IMR-90 (cell line): ENCODE measurements around the gene LILRA1. TPM values are rescaled to one million over a fixed set of nuclear protein-coding genes. Genes with fewer than 3 reads are reported as not detected.

Experiments
- ATAC-seq: fragments of 200-7000 bp; cut with Tn5 transposase; 2 replicates; pipeline ENCODE4 v1.9.1; 2020; ENCODE audit warnings: low read depth, mild to moderate bottlenecking, moderate library complexity
- BruUV-seq: library from RNA; stranded (reverse); fragments of 400-500 nt; replicated peaks from 2 replicates; lab custom pipeline; 2021; lab: Mats Ljungman, UMichigan
- CTCF ChIA-PET: fragments of 300-600 bp; formaldehyde crosslinking; extraction: SDS; loops from one replicate; lab custom pipeline; 2021; ENCODE audit warnings: antibody characterized with exemption; lab: Yijun Ruan, JAX
- POLR2A ChIA-PET: fragments of 300-600 bp; sonication (Branson Sonifier 250); formaldehyde crosslinking; loops from one replicate; lab custom pipeline; 2022; ENCODE audit warnings: antibody characterized with exemption; ENCODE audit not compliant: unreplicated experiment; lab: Charles Lee
- DNase-seq: peaks from one replicate; pipeline ENCODE4 v3.0.0; 2013
- H2AFZ ChIP-seq: replicated peaks from 2 replicates; pipeline ENCODE3; 2013; ENCODE audit warnings: low read length, mild to moderate bottlenecking; ENCODE audit not compliant: poor library complexity
- H2AK5ac ChIP-seq: 2 replicates; pipeline ENCODE4 v1.6.1; 2013; ENCODE audit warnings: low read depth, low read length, inconsistent platforms
- H2AK9ac ChIP-seq: replicated peaks from 2 replicates; pipeline ENCODE3; 2013; ENCODE audit warnings: mild to moderate bottlenecking, low read depth, low read length, moderate library complexity; ENCODE audit not compliant: poor library complexity
- H2BK120ac ChIP-seq: 2 replicates; pipeline ENCODE4 v1.6.1; 2013; ENCODE audit warnings: low read depth, low read length, inconsistent platforms
- H2BK15ac ChIP-seq: 3 replicates; pipeline ENCODE4 v1.6.1; 2013; ENCODE audit warnings: low read depth, low read length, inconsistent platforms
- H2BK20ac ChIP-seq: 2 replicates; pipeline ENCODE4 v1.6.1; 2013; ENCODE audit warnings: low read depth, mild to moderate bottlenecking, inconsistent platforms, low read length, moderate library complexity
- H2BK5ac ChIP-seq: 2 replicates; pipeline ENCODE4 v1.6.1; 2013; ENCODE audit warnings: mild to moderate bottlenecking, low read depth, low read length, inconsistent platforms; ENCODE audit not compliant: poor library complexity, severe bottlenecking
- H3K14ac ChIP-seq: replicated peaks from 2 replicates; pipeline ENCODE4 v1.6.1; 2013; ENCODE audit warnings: low read depth, low read length, inconsistent platforms
- H3K18ac ChIP-seq: 2 replicates; pipeline ENCODE4 v1.6.1; 2013; ENCODE audit warnings: low read depth, low read length, control low read depth
- H3K23ac ChIP-seq: 2 replicates; pipeline ENCODE4 v1.6.1; 2013; ENCODE audit warnings: low read depth, low read length, inconsistent platforms
- H3K27ac ChIP-seq: 2 replicates; pipeline ENCODE4 v1.5.1; 2013; ENCODE audit warnings: mild to moderate bottlenecking, control low read depth, low read length; ENCODE audit not compliant: insufficient read depth
- H3K27me3 ChIP-seq: 2 replicates; pipeline ENCODE4 v1.6.1; 2013; ENCODE audit warnings: low read length; ENCODE audit not compliant: control insufficient read depth, insufficient read depth
- H3K36me3 ChIP-seq: 2 replicates; pipeline ENCODE4 v1.6.1; 2013; ENCODE audit warnings: low read length, mixed read lengths; ENCODE audit not compliant: control insufficient read depth, insufficient read depth
- H3K4ac ChIP-seq: 2 replicates; pipeline ENCODE4 v1.6.1; 2013; ENCODE audit warnings: low read depth, low read length, inconsistent platforms
- H3K4me1 ChIP-seq: 2 replicates; pipeline ENCODE4 v1.6.1; 2013; ENCODE audit warnings: low read length, mixed read lengths; ENCODE audit not compliant: control insufficient read depth, insufficient read depth
- H3K4me2 ChIP-seq: 2 replicates; pipeline ENCODE4 v1.6.1; 2013; ENCODE audit warnings: low read depth, mild to moderate bottlenecking, control low read depth, low read length, moderate library complexity
- H3K4me3 ChIP-seq: 2 replicates; pipeline ENCODE4 v1.5.1; 2013; ENCODE audit warnings: low read depth, mild to moderate bottlenecking, control low read depth, low read length, moderate library complexity; ENCODE audit not compliant: insufficient read depth
- H3K56ac ChIP-seq: 2 replicates; pipeline ENCODE4 v1.6.1; 2013; ENCODE audit warnings: low read length, inconsistent platforms; ENCODE audit not compliant: insufficient read depth; ENCODE audit errors: extremely low read depth
- H3K79me1 ChIP-seq, 2 experiments: 2 replicates each; pipeline ENCODE4 v1.6.1; 2013; ENCODE audit warnings: low read length in 2 of 2, inconsistent platforms in 1 of 2, low read depth in 1 of 2
- H3K9ac ChIP-seq: 2 replicates; pipeline ENCODE4 v1.6.1; 2013; ENCODE audit warnings: low read depth, low read length, control low read depth
- H3K9me1 ChIP-seq: 2 replicates; pipeline ENCODE4 v1.6.1; 2013; ENCODE audit warnings: low read length, inconsistent platforms; ENCODE audit not compliant: insufficient read depth
- H3K9me3 ChIP-seq: 2 replicates; pipeline ENCODE4 v1.6.1; 2013; ENCODE audit warnings: low read length; ENCODE audit not compliant: control insufficient read depth, insufficient read depth
- H4K20me1 ChIP-seq: 2 replicates; pipeline ENCODE4 v1.6.1; 2013; ENCODE audit warnings: low read length, inconsistent platforms; ENCODE audit not compliant: insufficient read depth
- H4K5ac ChIP-seq: 2 replicates; pipeline ENCODE4 v1.6.1; 2013; ENCODE audit warnings: mild to moderate bottlenecking, low read depth, low read length, control low read depth
- H4K8ac ChIP-seq, 2 experiments: 2 replicates each; pipeline ENCODE4 v1.6.1; 2013; ENCODE audit warnings: low read depth in 2 of 2, low read length in 2 of 2, control low read depth in 1 of 2, inconsistent platforms in 1 of 2
- H4K91ac ChIP-seq: 2 replicates; pipeline ENCODE4 v1.6.1; 2013; ENCODE audit warnings: low read depth, low read length, inconsistent platforms; ENCODE audit not compliant: insufficient read depth
- CEBPB ChIP-seq: IDR thresholded peaks from 2 replicates; pipeline ENCODE4 v1.6.1; 2012; ENCODE audit warnings: low read depth, low read length, improper control_type of control experiment
- CHD1 ChIP-seq: IDR thresholded peaks from 2 replicates; pipeline ENCODE4 v1.6.1; 2012; ENCODE audit warnings: low read depth, low read length, improper control_type of control experiment
- FOS ChIP-seq: fragments of 150-350 bp; IDR thresholded peaks from 2 replicates; pipeline ENCODE4 v1.6.1; 2016; ENCODE audit warnings: low read depth, low read length
- MXI1 ChIP-seq: IDR thresholded peaks from 2 replicates; pipeline ENCODE4 v1.6.1; 2012; ENCODE audit warnings: low read depth, mild to moderate bottlenecking, low read length, moderate library complexity, borderline replicate concordance
- SMC3 ChIP-seq: fragments of 150-350 bp; IDR thresholded peaks from 2 replicates; pipeline ENCODE4 v1.6.1; 2016; ENCODE audit warnings: low read depth, mild to moderate bottlenecking, antibody characterized with exemption, low read length, moderate library complexity
- whole genome bisulfite sequencing, 2 experiments: methylation state at CpG; one replicate each; pipeline versions ENCODE4 v1.1.5 to v1.1.7; 2013; ENCODE audit warnings: missing lambda C conversion rate in 2 of 2; ENCODE audit not compliant: insufficient read length in 1 of 2; ENCODE audit errors: extremely low coverage in 2 of 2; 5-methylcytosine and 5-hydroxymethylcytosine counted together
- dilution Hi-C: fragments of 300-500 bp; cut with HindIII; formaldehyde crosslinking; loops from one replicate; pipeline ENCODE4 v1.14.3; 2018; ENCODE audit warnings: low sequenced_read_pairs; ENCODE audit not compliant: unreplicated experiment
- in situ Hi-C: fragments of 300-500 bp; cut with MboI; formaldehyde crosslinking; loops from 3 replicates; pipeline ENCODE4 v1.14.3; 2019; ENCODE audit warnings: low sequenced_read_pairs, inconsistent platforms, mixed read lengths
- intact Hi-C: fragments of 100-400 bp; cut with micrococcal nuclease; formaldehyde crosslinking; loops from 2 replicates; pipeline ENCODE4 v1.10.0; 2022
- polyA plus RNA-seq, 3 experiments: library from polyadenylated mRNA; depleted of rRNA; stranded (reverse); fragments of >200 nt; gene quantifications; 2 replicates each; pipeline ENCODE4 v1.2.3, GENCODE V29; 2012; ENCODE audit warnings: low replicate concordance in 1 of 3
- total RNA-seq: library from RNA; depleted of rRNA; stranded (reverse); fragments of >200 nt; gene quantifications from 2 replicates; pipeline ENCODE4 v1.2.3, GENCODE V29; 2012
- TF ChIP-seq, protein P1 (sequence below): fragments of 150-350 bp; IDR thresholded peaks from 2 replicates; pipeline ENCODE4 v1.6.1; 2017; ENCODE audit warnings: mild to moderate bottlenecking, antibody characterized with exemption, low read length, low read depth

Gene LILRA1
- total and polyA plus RNA-seq, 2 of the 4 experiments (the other 2 are of a cell fraction), result not detected

DNA sequence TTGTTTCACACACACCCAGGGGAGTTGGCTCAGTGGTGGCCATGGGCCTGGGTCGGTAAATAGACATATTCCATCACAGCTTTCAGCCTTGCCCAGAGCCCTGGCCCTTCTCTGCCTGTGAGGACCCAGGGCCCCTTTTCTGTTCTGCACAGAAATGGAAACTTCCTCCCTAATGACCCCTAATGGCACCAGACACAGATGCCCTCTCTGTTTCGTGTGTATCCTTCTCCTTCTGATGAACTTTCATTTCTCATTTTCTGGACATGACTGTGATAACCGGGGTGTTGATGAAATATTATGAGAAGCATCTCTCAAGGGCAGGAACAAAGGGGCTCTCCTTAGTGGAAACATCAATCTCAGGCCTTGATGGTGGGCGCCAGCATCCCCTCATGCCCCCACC is 12.8 kb downstream of the LILRA1 start:
- no peaks in the 10 kb centered on the region for H4K20me1 ChIP-seq
- WGBS, 2 experiments, result 20% methylated on average over 1 of the region's 4 CpGs; no CpG with 5 or more reads in 1 of the 2 experiments
- no peak overlapping the region for H3K56ac ChIP-seq
- in situ Hi-C loops, result no loop called here
- no peak overlapping the region for H2AFZ ChIP-seq
- no peak overlapping the region for H4K5ac ChIP-seq
- no peak overlapping the region for H2BK15ac ChIP-seq
- ChIA-PET CTCF (no interaction called here), POLR2A (no interaction called here)
- H3K9ac ChIP-seq, result no peak overlapping the region
- H3K9me3 ChIP-seq, result peaks cover 28% of the 10 kb centered on the region
- intact Hi-C loops, result no loop called here
- ATAC-seq (no peak), DNase-seq (no peak)
- no peak for TF ChIP-seq CHD1
- TF ChIP-seq MXI1, result no peak
- TF ChIP-seq SMC3, result no peak
- no peak for TF ChIP-seq FOS
- TF ChIP-seq, protein P1, sequence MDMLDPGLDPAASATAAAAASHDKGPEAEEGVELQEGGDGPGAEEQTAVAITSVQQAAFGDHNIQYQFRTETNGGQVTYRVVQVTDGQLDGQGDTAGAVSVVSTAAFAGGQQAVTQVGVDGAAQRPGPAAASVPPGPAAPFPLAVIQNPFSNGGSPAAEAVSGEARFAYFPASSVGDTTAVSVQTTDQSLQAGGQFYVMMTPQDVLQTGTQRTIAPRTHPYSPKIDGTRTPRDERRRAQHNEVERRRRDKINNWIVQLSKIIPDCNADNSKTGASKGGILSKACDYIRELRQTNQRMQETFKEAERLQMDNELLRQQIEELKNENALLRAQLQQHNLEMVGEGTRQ, result no peak
- TF ChIP-seq CEBPB, result no peak
- H2BK120ac ChIP-seq, result no peak overlapping the region
- no peak overlapping the region for H3K4me3 ChIP-seq
- H2AK5ac ChIP-seq, result no peak overlapping the region
- no peak overlapping the region for H3K27ac ChIP-seq
- H2BK20ac ChIP-seq, result no peak overlapping the region
- dilution Hi-C loops, result no loop called here
- H3K18ac ChIP-seq, result no peak overlapping the region
- no peak overlapping the region for H3K14ac ChIP-seq
- H3K4ac ChIP-seq, result no peak overlapping the region
- H3K4me2 ChIP-seq, result no peak overlapping the region
- no peaks in the 10 kb centered on the region for H3K36me3 ChIP-seq
- H2AK9ac ChIP-seq, result no peak overlapping the region
- no peak overlapping the region for H2BK5ac ChIP-seq
- no peak overlapping the region for H4K91ac ChIP-seq
- no peaks in the 10 kb centered on the region for H3K79me1 ChIP-seq
- H3K27me3 ChIP-seq, result no peaks in the 10 kb centered on the region
- BruUV-seq, result no TSS peak
- no peaks in the 10 kb centered on the region for H3K4me1 ChIP-seq
- H4K8ac ChIP-seq, result no peak overlapping the region
- H3K23ac ChIP-seq, result no peak overlapping the region
- H3K9me1 ChIP-seq, result no peaks in the 10 kb centered on the region
